GM13976 (cell line): ENCODE measurements around the gene NGEF.

ENCODE experiments used
- DNase-seq: peaks from one replicate; pipeline ENCODE4 v3.0.0; 2012; ENCODE audit warnings: low spot score
- CTCF ChIP-seq: IDR thresholded peaks from 2 replicates; pipeline ENCODE4 v1.5.1; 2012; ENCODE audit warnings: borderline replicate concordance, mild to moderate bottlenecking; ENCODE audit not compliant: insufficient read depth; ENCODE audit errors: extremely low read depth, missing control alignments, control extremely low read depth
- in situ Hi-C: fragments of 300-500 bp; cut with MboI; formaldehyde crosslinking; loops from one replicate; pipeline ENCODE4 v1.12.0; 2022; ENCODE audit warnings: low sequenced_read_pairs, mixed read lengths, inconsistent platforms; ENCODE audit not compliant: unreplicated experiment

NGEF gene

GRCh38 chr2:232974396-232974795 is 38.7 kb downstream of the NGEF start:
- DNase-seq: no peak
- no peak for TF ChIP-seq CTCF
- in situ Hi-C loops: no loop called here

GRCh38 chr2:232973796-232974195 is 39.3 kb downstream of the NGEF start:
- in situ Hi-C loops: no loop called here
- DNase-seq: no peak
- TF ChIP-seq CTCF: no peak

GRCh38 chr2:232973011-232973735 is 39.9 kb downstream of the NGEF start:
- TF ChIP-seq CTCF: no peak
- DNase-seq: no peak
- in situ Hi-C loops: no loop called here

GRCh38 chr2:232971744-232972143 is 41.3 kb downstream of the NGEF start:
- in situ Hi-C loops: no loop called here
- no peak for DNase-seq
- no peak for TF ChIP-seq CTCF

- DNase-seq: no peak
- TF ChIP-seq CTCF: no peak
- in situ Hi-C loops: no loop called here
Observed at GRCh38 chr2:232970051-232970450, 43.0 kb downstream of the NGEF start.

GRCh38 chr2:232967474-232967873 is 45.6 kb downstream of the NGEF start:
- DNase-seq: no peak
- TF ChIP-seq CTCF: no peak
- in situ Hi-C loops: no loop called here
